Memory B cell (primary cell): Measurements from ENCODE around the gene ANKDD1A.

Source experiments
- ATAC-seq: fragments of 150-1000 bp; cut with Tn5 transposase; 2 replicates; pipeline ENCODE4 v1.10.0; 2021; ENCODE audit warnings: low read depth, mild to moderate bottlenecking, moderate library complexity
- DNase-seq, 2 donors: peaks; one replicate each; pipeline ENCODE4 v3.0.0; 2022; ENCODE audit warnings: low spot score in 2 of 2
- H3K27ac Mint-ChIP-seq: one replicate; pipeline ENCODE4 v1.8.0; 2022; ENCODE audit warnings: mild to moderate bottlenecking, moderate library complexity, mixed read lengths
- H3K27me3 Mint-ChIP-seq: one replicate; pipeline ENCODE4 v1.8.0; 2022; ENCODE audit warnings: mixed read lengths
- H3K36me3 Mint-ChIP-seq: one replicate; pipeline ENCODE4 v1.8.0; 2022; ENCODE audit warnings: mild to moderate bottlenecking, mixed read lengths
- H3K4me1 Mint-ChIP-seq: one replicate; pipeline ENCODE4 v1.8.0; 2022; ENCODE audit warnings: mixed read lengths
- H3K4me3 Mint-ChIP-seq: one replicate; pipeline ENCODE4 v1.8.0; 2022; ENCODE audit warnings: mild to moderate bottlenecking, moderate library complexity, mixed read lengths
- H3K9me3 Mint-ChIP-seq: one replicate; pipeline ENCODE4 v1.8.0; 2022; ENCODE audit warnings: mixed read lengths

Gene ANKDD1A

GRCh38 chr15:64903326-64903950, 8.3 kb upstream of the ANKDD1A start:
- H3K27me3 Mint-ChIP-seq = peaks cover 3% of the 10 kb centered on the region
- ATAC-seq = no peak
- H3K4me3 Mint-ChIP-seq = no peak overlapping the region
- DNase-seq = no peak
- H3K9me3 Mint-ChIP-seq = peaks cover 2% of the 10 kb centered on the region
- peaks cover 24% of the 10 kb centered on the region for H3K4me1 Mint-ChIP-seq
- H3K27ac Mint-ChIP-seq = no peak overlapping the region
- peaks cover 6% of the 10 kb centered on the region for H3K36me3 Mint-ChIP-seq

- ATAC-seq = no peak
- H3K27me3 Mint-ChIP-seq = peaks cover 3% of the 10 kb centered on the region
- DNase-seq = no peak
- peaks cover 24% of the 10 kb centered on the region for H3K4me1 Mint-ChIP-seq
- H3K27ac Mint-ChIP-seq = no peak overlapping the region
- peaks cover 2% of the 10 kb centered on the region for H3K9me3 Mint-ChIP-seq
- peak overlapping the region; percentile 18 for H3K4me3 Mint-ChIP-seq
- peaks cover 6% of the 10 kb centered on the region for H3K36me3 Mint-ChIP-seq
These were observed 7.5 kb upstream of the ANKDD1A start for GRCh38 chr15:64904189-64904588.

GRCh38 chr15:64905119-64905831, 6.4 kb upstream of the ANKDD1A start:
- peaks cover 6% of the 10 kb centered on the region for H3K36me3 Mint-ChIP-seq
- H3K9me3 Mint-ChIP-seq = peaks cover 2% of the 10 kb centered on the region
- peak; percentile 79 for ATAC-seq
- H3K4me3 Mint-ChIP-seq = peak overlapping the region; percentile 75
- DNase-seq = peak; percentile 74 to 86
- peak overlapping the region; percentile 24 for H3K27ac Mint-ChIP-seq
- peaks cover 6% of the 10 kb centered on the region for H3K27me3 Mint-ChIP-seq
- peaks cover 24% of the 10 kb centered on the region for H3K4me1 Mint-ChIP-seq

GRCh38 chr15:64905941-64906340, 5.8 kb upstream of the ANKDD1A start:
- H3K36me3 Mint-ChIP-seq = peaks cover 4% of the 10 kb centered on the region
- H3K9me3 Mint-ChIP-seq = no peaks in the 10 kb centered on the region
- no peak overlapping the region for H3K27ac Mint-ChIP-seq
- DNase-seq = no peak
- no peak for ATAC-seq
- peaks cover 26% of the 10 kb centered on the region for H3K4me1 Mint-ChIP-seq
- no peak overlapping the region for H3K4me3 Mint-ChIP-seq
- H3K27me3 Mint-ChIP-seq = peaks cover 6% of the 10 kb centered on the region

GRCh38 chr15:64906402-64906801, 5.3 kb upstream of the ANKDD1A start:
- H3K4me3 Mint-ChIP-seq = no peak overlapping the region
- no peak for ATAC-seq
- H3K36me3 Mint-ChIP-seq = peaks cover 2% of the 10 kb centered on the region
- peaks cover 6% of the 10 kb centered on the region for H3K27me3 Mint-ChIP-seq
- DNase-seq = no peak
- H3K9me3 Mint-ChIP-seq = no peaks in the 10 kb centered on the region
- no peak overlapping the region for H3K27ac Mint-ChIP-seq
- peaks cover 29% of the 10 kb centered on the region for H3K4me1 Mint-ChIP-seq

- no peak for ATAC-seq
- Mint-ChIP-seq H3K27ac (no peak overlapping the region), H3K4me3 (no peak overlapping the region)
These were observed 3.7 kb upstream of the ANKDD1A start for GRCh38 chr15:64907991-64908390.

GRCh38 chr15:64909546-64909945, 2.2 kb upstream of the ANKDD1A start:
- no peak for ATAC-seq
- no peak overlapping the region for H3K4me3 Mint-ChIP-seq
- no peaks in the 10 kb centered on the region for H3K9me3 Mint-ChIP-seq
- no peak overlapping the region for H3K27ac Mint-ChIP-seq
- peaks cover 11% of the 10 kb centered on the region for H3K4me1 Mint-ChIP-seq
- no peak for DNase-seq
- H3K27me3 Mint-ChIP-seq = peaks cover 6% of the 10 kb centered on the region
- H3K36me3 Mint-ChIP-seq = peaks cover 2% of the 10 kb centered on the region

More at GRCh38 chr15:64907991-64908390, 3.7 kb upstream of the ANKDD1A start:
- no peaks in the 10 kb centered on the region for H3K9me3 Mint-ChIP-seq
- peaks cover 2% of the 10 kb centered on the region for H3K36me3 Mint-ChIP-seq
- H3K4me1 Mint-ChIP-seq = peaks cover 20% of the 10 kb centered on the region
- DNase-seq = no peak
- H3K27me3 Mint-ChIP-seq = peaks cover 6% of the 10 kb centered on the region

GRCh38 chr15:64912379-64913325, 950 bp downstream of the ANKDD1A start:
- peaks cover 6% of the 10 kb centered on the region for H3K4me1 Mint-ChIP-seq
- no peak for ATAC-seq
- H3K27ac Mint-ChIP-seq = no peak overlapping the region
- no peak for DNase-seq
- peak overlapping the region; percentile 39 for H3K4me3 Mint-ChIP-seq
- peaks cover 6% of the 10 kb centered on the region for H3K27me3 Mint-ChIP-seq
- peaks cover 4% of the 10 kb centered on the region for H3K36me3 Mint-ChIP-seq
- H3K9me3 Mint-ChIP-seq = no peaks in the 10 kb centered on the region

- ATAC-seq (no peak), DNase-seq (no peak)
- no peaks in the 10 kb centered on the region for H3K9me3 Mint-ChIP-seq
- H3K4me1 Mint-ChIP-seq = peaks cover 6% of the 10 kb centered on the region
- peaks cover 2% of the 10 kb centered on the region for H3K36me3 Mint-ChIP-seq
- H3K4me3 Mint-ChIP-seq = no peak overlapping the region
- H3K27ac Mint-ChIP-seq = no peak overlapping the region
- H3K27me3 Mint-ChIP-seq = no peaks in the 10 kb centered on the region
These were observed 4.0 kb downstream of the ANKDD1A start for GRCh38 chr15:64915518-64916227.

GRCh38 chr15:64916365-64916764, 4.7 kb downstream of the ANKDD1A start:
- Mint-ChIP-seq H3K9me3 (no peaks in the 10 kb centered on the region), H3K27ac (no peak overlapping the region), H3K4me1 (peaks cover under 1% of the 10 kb centered on the region), H3K4me3 (no peak overlapping the region), H3K36me3 (peaks cover 2% of the 10 kb centered on the region), H3K27me3 (no peaks in the 10 kb centered on the region)
- no peak for DNase-seq
- no peak for ATAC-seq

GRCh38 chr15:64917211-64917610, 5.5 kb downstream of the ANKDD1A start:
- H3K9me3 Mint-ChIP-seq = no peaks in the 10 kb centered on the region
- no peak for ATAC-seq
- no peak for DNase-seq
- no peaks in the 10 kb centered on the region for H3K4me1 Mint-ChIP-seq
- no peak overlapping the region for H3K27ac Mint-ChIP-seq
- H3K4me3 Mint-ChIP-seq = no peak overlapping the region
- H3K36me3 Mint-ChIP-seq = peaks cover 2% of the 10 kb centered on the region
- H3K27me3 Mint-ChIP-seq = no peaks in the 10 kb centered on the region

- H3K27me3 Mint-ChIP-seq = no peaks in the 10 kb centered on the region
- DNase-seq = no peak
- H3K9me3 Mint-ChIP-seq = no peaks in the 10 kb centered on the region
- H3K4me3 Mint-ChIP-seq = no peak overlapping the region
- no peaks in the 10 kb centered on the region for H3K4me1 Mint-ChIP-seq
- H3K27ac Mint-ChIP-seq = no peak overlapping the region
- ATAC-seq = no peak
- H3K36me3 Mint-ChIP-seq = peaks cover 2% of the 10 kb centered on the region
These were observed 8.0 kb downstream of the ANKDD1A start for GRCh38 chr15:64919721-64920120.

- H3K27ac Mint-ChIP-seq = no peak overlapping the region
- no peak for DNase-seq
These were observed 10.0 kb downstream of the ANKDD1A start for GRCh38 chr15:64921711-64922110.

More at GRCh38 chr15:64921711-64922110, 10.0 kb downstream of the ANKDD1A start:
- Mint-ChIP-seq H3K4me1 (peaks cover 3% of the 10 kb centered on the region), H3K27me3 (no peaks in the 10 kb centered on the region), H3K36me3 (peaks cover 9% of the 10 kb centered on the region), H3K4me3 (no peak overlapping the region), H3K9me3 (no peaks in the 10 kb centered on the region)
- no peak for ATAC-seq
